ENCODE results near the gene ABHD6. TPM values are rescaled to one million over a fixed set of nuclear protein-coding genes. Genes with fewer than 3 reads are reported as not detected.
"Not testable (repeated sequence)": the region's sequence is repeated elsewhere in the genome, so short reads cannot be mapped to it uniquely, and the experiment has no call there.

Gene ABHD6
- total RNA-seq, 1 donor from 2014 or later = 3.0 TPM

DNA sequence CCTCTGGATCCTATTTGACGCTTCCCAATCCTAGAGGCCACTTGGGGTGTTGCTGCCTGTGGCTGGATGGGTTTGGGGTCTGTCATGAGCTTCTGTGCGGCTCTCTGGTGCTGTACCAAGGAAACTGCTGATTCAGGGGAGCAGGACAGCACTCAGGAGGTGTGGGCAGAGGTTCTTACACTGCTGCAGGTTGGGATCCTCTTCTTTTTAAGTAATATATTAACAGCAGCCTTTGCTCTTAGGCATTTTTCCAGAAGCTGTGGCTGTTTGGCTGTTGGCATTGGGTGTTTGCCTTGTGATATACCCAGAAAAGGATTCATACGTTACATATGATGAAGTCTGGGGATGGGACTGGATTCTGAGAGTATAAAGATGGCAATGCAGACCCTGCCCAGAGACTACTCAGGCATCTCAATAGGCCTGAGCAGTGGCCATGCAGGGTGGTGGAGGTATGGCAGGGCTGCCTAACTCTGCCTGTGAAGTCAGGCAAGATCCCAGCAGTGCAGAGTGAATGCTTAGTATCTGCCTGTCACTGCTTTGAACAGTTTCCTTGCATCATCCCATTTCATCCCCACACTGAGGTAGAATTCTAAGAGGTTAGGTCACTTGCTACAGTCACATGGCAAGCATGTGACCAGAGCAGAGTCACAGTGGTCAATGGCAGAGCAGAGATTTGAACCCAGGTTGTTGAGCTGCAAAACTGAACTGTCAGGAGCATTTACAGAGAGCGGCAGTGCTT is 3.9 kb downstream of the ABHD6 start:
- no peak for DNase-seq (ENCODE audit: low spot score)
- Mint-ChIP-seq H3K27ac (ENCODE audit: unreplicated experiment) (no peak overlapping the region), H3K9me3 (ENCODE audit: unreplicated experiment) (no peaks in the 10 kb centered on the region), H3K27me3 (ENCODE audit: unreplicated experiment) (peaks cover 5% of the 10 kb centered on the region), H3K4me3 (ENCODE audit: unreplicated experiment) (no peak overlapping the region), H3K4me1 (ENCODE audit: unreplicated experiment) (peaks cover 6% of the 10 kb centered on the region), H3K36me3 (ENCODE audit: low read depth, unreplicated experiment) (no peaks in the 10 kb centered on the region)
- TF ChIP-seq, protein P1, sequence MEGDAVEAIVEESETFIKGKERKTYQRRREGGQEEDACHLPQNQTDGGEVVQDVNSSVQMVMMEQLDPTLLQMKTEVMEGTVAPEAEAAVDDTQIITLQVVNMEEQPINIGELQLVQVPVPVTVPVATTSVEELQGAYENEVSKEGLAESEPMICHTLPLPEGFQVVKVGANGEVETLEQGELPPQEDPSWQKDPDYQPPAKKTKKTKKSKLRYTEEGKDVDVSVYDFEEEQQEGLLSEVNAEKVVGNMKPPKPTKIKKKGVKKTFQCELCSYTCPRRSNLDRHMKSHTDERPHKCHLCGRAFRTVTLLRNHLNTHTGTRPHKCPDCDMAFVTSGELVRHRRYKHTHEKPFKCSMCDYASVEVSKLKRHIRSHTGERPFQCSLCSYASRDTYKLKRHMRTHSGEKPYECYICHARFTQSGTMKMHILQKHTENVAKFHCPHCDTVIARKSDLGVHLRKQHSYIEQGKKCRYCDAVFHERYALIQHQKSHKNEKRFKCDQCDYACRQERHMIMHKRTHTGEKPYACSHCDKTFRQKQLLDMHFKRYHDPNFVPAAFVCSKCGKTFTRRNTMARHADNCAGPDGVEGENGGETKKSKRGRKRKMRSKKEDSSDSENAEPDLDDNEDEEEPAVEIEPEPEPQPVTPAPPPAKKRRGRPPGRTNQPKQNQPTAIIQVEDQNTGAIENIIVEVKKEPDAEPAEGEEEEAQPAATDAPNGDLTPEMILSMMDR (IDR thresholded peaks at IDR 0.05; ENCODE audit: unreplicated experiment) = no peak

DNA sequence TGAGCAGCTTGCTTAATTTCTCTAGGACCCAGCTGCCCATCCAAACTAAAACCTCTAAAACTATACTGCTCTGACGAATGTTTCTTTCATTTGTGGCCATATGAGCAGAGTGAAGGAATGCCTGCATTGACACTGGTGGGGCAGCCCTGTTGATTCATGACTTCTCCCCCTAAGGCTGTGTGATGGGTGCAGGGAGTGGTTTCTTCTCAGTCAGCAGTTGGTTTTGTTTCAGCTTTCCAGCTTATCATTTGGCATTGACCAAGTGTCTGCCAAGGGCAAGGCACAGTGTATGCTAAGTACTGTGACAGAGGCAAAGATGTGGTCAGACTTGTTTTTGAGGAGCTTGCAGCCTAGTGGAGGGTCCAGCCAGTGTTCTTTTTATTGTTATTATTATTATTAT is 4.7 kb downstream of the ABHD6 start:
- no peaks in the 10 kb centered on the region for H3K36me3 Mint-ChIP-seq (ENCODE audit: low read depth, unreplicated experiment)
- no peak for DNase-seq (ENCODE audit: low spot score)
- peaks cover 4% of the 10 kb centered on the region for H3K4me1 Mint-ChIP-seq (ENCODE audit: unreplicated experiment)
- peaks cover 5% of the 10 kb centered on the region for H3K27me3 Mint-ChIP-seq (ENCODE audit: unreplicated experiment)
- no peak overlapping the region for H3K4me3 Mint-ChIP-seq (ENCODE audit: unreplicated experiment)
- no peaks in the 10 kb centered on the region for H3K9me3 Mint-ChIP-seq (ENCODE audit: unreplicated experiment)
- TF ChIP-seq, protein P1 (IDR thresholded peaks at IDR 0.05; ENCODE audit: unreplicated experiment) = no peak
- H3K27ac Mint-ChIP-seq (ENCODE audit: unreplicated experiment) = no peak overlapping the region

DNA sequence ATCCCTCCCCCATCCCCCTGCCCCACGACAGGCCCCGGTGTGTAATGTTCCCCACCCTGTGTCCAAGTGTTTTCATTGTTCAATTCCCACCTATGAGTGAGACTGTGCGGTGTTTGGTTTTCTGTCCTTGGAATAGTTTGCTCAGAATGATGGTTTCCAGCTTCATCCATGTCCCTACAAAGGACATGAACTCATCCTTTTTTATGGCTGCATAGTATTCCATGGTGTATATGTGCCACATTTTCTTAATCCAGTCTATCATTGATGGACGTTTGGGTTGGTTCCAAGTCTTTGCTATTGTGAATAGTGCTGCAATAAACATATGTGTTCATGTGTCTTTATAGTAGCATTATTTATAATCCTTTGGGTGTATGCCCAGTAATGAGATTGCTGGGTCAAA is 5.3 kb downstream of the ABHD6 start:
- not testable (repeated sequence) for DNase-seq (ENCODE audit: low spot score); H3K27ac Mint-ChIP-seq (ENCODE audit: unreplicated experiment); H3K36me3 Mint-ChIP-seq (ENCODE audit: low read depth, unreplicated experiment); H3K4me3 Mint-ChIP-seq (ENCODE audit: unreplicated experiment); H3K9me3 Mint-ChIP-seq (ENCODE audit: unreplicated experiment); H3K4me1 Mint-ChIP-seq (ENCODE audit: unreplicated experiment); H3K27me3 Mint-ChIP-seq (ENCODE audit: unreplicated experiment)

DNA sequence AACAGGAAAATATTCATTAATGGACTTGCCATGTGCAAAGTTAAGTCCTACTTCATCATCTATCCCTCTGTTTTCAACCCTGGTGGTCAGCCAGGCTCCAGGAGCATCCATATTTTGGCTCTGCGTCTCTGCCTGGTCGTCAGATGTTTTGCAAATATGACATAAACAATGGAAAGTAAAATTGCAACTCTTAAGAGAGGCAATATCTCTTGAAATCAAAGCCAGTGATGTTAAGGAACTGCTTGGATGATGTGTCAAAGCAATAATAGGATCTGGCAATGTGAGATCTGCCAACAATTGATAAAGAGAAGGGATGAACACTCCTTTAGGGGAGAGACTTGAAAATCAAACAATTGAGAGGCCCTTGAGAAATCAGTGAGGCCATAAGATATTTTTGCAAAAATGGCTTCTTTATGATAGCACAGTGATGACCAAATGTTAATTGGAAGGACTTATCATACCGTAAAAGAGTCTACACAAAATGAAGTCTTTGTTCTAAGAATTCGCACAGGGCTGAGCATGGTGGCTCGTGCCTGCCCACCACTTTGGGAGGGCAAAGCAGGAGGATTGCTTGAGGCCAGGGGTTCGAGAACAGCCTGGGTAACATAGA is 6.5 kb downstream of the ABHD6 start:
- Mint-ChIP-seq H3K4me1 (ENCODE audit: unreplicated experiment) (no peaks in the 10 kb centered on the region), H3K36me3 (ENCODE audit: low read depth, unreplicated experiment) (no peaks in the 10 kb centered on the region), H3K27ac (ENCODE audit: unreplicated experiment) (no peak overlapping the region), H3K9me3 (ENCODE audit: unreplicated experiment) (no peaks in the 10 kb centered on the region), H3K27me3 (ENCODE audit: unreplicated experiment) (no peaks in the 10 kb centered on the region), H3K4me3 (ENCODE audit: unreplicated experiment) (no peak overlapping the region)
- no peak for DNase-seq (ENCODE audit: low spot score)
- TF ChIP-seq, protein P1 (IDR thresholded peaks at IDR 0.05; ENCODE audit: unreplicated experiment) = no peak

DNA sequence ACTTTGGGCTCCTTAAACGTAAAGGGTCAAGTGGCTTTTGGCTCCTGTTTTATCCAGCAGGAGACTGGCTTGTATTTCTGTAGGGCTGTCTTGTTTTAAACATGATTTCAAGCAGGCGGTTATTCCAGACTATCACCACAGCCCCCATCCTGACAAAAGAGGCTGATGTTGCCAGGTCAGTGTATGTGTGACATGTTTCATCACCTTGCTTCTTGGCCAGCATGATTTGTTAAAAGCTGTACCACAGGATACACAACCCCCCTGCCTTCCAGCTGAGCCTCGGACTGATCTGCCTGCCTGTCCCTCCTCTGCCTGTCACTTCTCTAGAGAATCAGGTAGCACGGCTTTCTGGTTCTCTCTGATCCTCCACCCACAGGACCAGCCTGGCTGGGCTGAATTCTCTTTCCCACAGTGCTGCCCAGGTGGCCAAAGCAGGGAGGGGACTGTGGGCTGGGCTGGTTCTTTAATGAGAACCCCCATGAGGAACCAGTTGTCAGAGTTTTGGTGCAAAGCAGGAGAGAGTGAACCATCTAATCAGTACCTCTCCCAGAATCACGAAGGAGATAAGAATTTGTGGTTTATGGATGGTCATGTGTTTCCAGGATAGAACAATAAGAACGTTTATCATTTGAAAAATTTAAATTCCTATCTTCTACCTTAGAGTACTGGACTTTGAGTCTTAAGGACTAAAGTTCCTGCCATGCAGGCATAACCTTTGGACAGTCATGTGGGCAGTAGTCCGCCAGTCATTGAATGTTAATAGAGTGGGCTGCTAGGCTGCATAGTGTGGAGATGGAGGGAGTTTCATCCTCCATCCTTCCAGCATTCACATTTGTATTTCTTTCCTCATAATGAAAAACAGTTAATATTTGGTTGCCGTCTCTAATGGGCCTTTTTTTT is 8.8 kb downstream of the ABHD6 start:
- TF ChIP-seq, protein P1 (IDR thresholded peaks at IDR 0.05; ENCODE audit: unreplicated experiment) = no peak
- no peaks in the 10 kb centered on the region for H3K9me3 Mint-ChIP-seq (ENCODE audit: unreplicated experiment)
- no peaks in the 10 kb centered on the region for H3K36me3 Mint-ChIP-seq (ENCODE audit: low read depth, unreplicated experiment)
- no peak for DNase-seq (ENCODE audit: low spot score)
- no peak overlapping the region for H3K4me3 Mint-ChIP-seq (ENCODE audit: unreplicated experiment)
- H3K27ac Mint-ChIP-seq (ENCODE audit: unreplicated experiment) = no peak overlapping the region
- no peaks in the 10 kb centered on the region for H3K27me3 Mint-ChIP-seq (ENCODE audit: unreplicated experiment)
- H3K4me1 Mint-ChIP-seq (ENCODE audit: unreplicated experiment) = peaks cover 6% of the 10 kb centered on the region
